Naive thymus-derived CD8-positive, alpha-beta T cell (primary cell): ENCODE results near the gene SERPINH1. TPM values are rescaled to one million over a fixed set of nuclear protein-coding genes. Genes with fewer than 3 reads are reported as not detected.
A peak's percentile ranks its signal among the peaks of the same experiment; 100 is the strongest.

Experiments used
- ATAC-seq, 2 donors: fragments of 150-1000 bp; cut with Tn5 transposase in 1 of 2; sonication (Bioruptor Pico), chemical (Tn5 transposase) in 1 of 2; 1 replicate in 1 of 2; 2 replicates in 1 of 2; pipeline ENCODE4 v1.10.0; 2021; ENCODE audit warnings: mild to moderate bottlenecking in 2 of 2, moderate library complexity in 2 of 2
- POLR2A ChIA-PET: fragments of 350-600 bp; sonication (Branson Sonifier 250); formaldehyde crosslinking; loops from one replicate; lab custom pipeline; 2021; ENCODE audit warnings: antibody characterized with exemption; lab: Charles Lee
- DNase-seq, 10 donors: peaks; one replicate each; pipeline versions ENCODE4 v3.0.0 to v3.0.0-alpha.2; 2020 to 2022
- H3K27ac Mint-ChIP-seq, 10 donors: one replicate each; pipeline ENCODE4 v1.8.0; 2020 to 2022; ENCODE audit warnings: mild to moderate bottlenecking in 10 of 10, mixed read lengths in 10 of 10, moderate library complexity in 4 of 10, inconsistent platforms in 1 of 10
- H3K27me3 Mint-ChIP-seq, 5 donors: one replicate each; pipeline ENCODE4 v1.8.0; 2021 to 2022; ENCODE audit warnings: mixed read lengths in 5 of 5
- H3K36me3 Mint-ChIP-seq, 3 donors: one replicate each; pipeline ENCODE4 v1.8.0; 2020 to 2022; ENCODE audit warnings: mixed read lengths in 3 of 3, mild to moderate bottlenecking in 2 of 3, inconsistent platforms in 1 of 3
- H3K4me1 Mint-ChIP-seq, 4 donors: one replicate each; pipeline ENCODE4 v1.8.0; 2021 to 2022; ENCODE audit warnings: mixed read lengths in 4 of 4
- H3K4me3 Mint-ChIP-seq, 10 donors: one replicate each; pipeline ENCODE4 v1.8.0; 2020 to 2022; ENCODE audit warnings: mild to moderate bottlenecking in 10 of 10, mixed read lengths in 10 of 10, moderate library complexity in 6 of 10, inconsistent platforms in 1 of 10
- H3K9me3 Mint-ChIP-seq, 9 donors: one replicate each; pipeline ENCODE4 v1.8.0; 2020 to 2022; ENCODE audit warnings: mixed read lengths in 9 of 9, mild to moderate bottlenecking in 3 of 9, inconsistent platforms in 1 of 9, moderate library complexity in 1 of 9
- polyA plus RNA-seq, 3 donors: library from polyadenylated mRNA; unstranded; fragments of 300-500 nt; fragmentation: Illumina TruSeq; gene quantifications; one replicate each; pipeline ENCODE4 v1.2.3, GENCODE V29; 2021
- total RNA-seq, 8 experiments: library from RNA in 2 of 8; stranded (reverse) in 2 of 8; gene quantifications; one replicate each; pipeline ENCODE4 v1.2.3 and lab custom pipeline; 2021 to 2026

Gene SERPINH1
- total and polyA plus RNA-seq, 5 experiments from 2014 or later: 1.6 to 11.6 (median 4.5) TPM

GRCh38 chr11:75571625-75572024 lies 9.6 kb downstream of the SERPINH1 start:
- Mint-ChIP-seq H3K27ac (peak overlapping the region in 1 of 10 donors; percentile 73), H3K9me3 (no peaks in the 10 kb centered on the region), H3K4me3 (no peak overlapping the region), H3K4me1 (peaks cover 4 to 14% (median 9%) of the 10 kb centered on the region in 4 donors), H3K36me3 (peaks cover 0 to 53% (median 2%) of the 10 kb centered on the region in 3 donors), H3K27me3 (no peaks in the 10 kb centered on the region)
- POLR2A ChIA-PET: interaction anchor here (1.1 kb wide), 1 partner anchor 182 kb away, joined by 3 read pairs; no protein-coding TSS in a partner anchor
- DNase-seq: no peak
- ATAC-seq: no peak

GRCh38 chr11:75572744-75573143 lies 10.7 kb downstream of the SERPINH1 start:
- POLR2A ChIA-PET: interaction anchor here (0.6 kb wide), 1 partner anchor 174 kb away, joined by 6 read pairs; no protein-coding TSS in a partner anchor
- DNase-seq (no peak), ATAC-seq (no peak)
- no peak overlapping the region for H3K4me3 Mint-ChIP-seq
- peaks cover 0 to 50% (median under 1%) of the 10 kb centered on the region in 3 donors for H3K36me3 Mint-ChIP-seq
- H3K9me3 Mint-ChIP-seq: no peaks in the 10 kb centered on the region
- H3K27me3 Mint-ChIP-seq: no peaks in the 10 kb centered on the region
- H3K4me1 Mint-ChIP-seq: peaks cover 7 to 13% (median 10%) of the 10 kb centered on the region in 4 donors
- H3K27ac Mint-ChIP-seq: peak overlapping the region in 3 of 10 donors; percentile 37 to 71 (median 44)

DNA sequence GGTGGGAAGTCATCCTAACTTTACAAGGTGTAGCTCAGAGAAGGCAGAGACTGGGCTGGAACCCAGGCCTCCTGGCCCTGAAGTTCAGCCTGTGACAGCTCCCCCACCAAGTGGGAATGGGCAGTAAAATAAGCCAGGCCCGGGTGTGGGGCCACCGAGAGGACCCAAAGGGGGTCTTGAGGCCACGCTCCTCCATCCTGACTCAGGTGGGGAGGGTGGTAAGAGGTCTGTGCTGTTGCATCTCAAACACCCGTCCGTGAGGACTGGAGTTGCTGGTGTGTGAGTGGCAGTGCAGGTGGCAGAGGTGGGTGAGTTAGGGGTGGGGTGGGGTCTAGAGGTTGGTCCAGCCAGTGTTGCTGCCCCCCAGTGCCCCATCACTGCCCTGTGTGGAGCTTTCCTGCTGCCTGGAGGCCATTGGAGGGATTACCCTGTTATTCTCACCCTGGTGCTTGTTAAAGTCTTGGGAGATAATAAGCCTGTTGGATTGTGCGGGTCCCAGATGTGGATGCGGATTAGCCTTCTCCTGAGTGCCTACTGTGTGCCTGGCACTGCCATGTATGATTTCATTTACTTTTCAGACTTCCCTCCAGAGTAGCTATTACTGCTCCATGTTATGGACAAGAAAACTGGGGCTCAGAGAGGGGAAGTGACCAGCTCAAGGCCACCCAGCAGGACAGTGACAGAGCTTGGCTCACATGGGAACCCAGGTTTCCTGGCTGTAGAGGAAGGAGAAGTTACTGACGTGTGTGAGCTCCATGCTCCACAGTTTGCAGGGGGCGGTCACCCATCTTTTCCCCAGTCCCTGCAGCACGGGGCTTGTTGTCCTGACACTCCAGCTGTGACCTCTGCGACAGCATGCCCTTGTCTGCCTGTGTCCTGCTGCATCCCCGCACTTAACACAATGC lies 12.9 kb downstream of the SERPINH1 start:
- Mint-ChIP-seq H3K27me3 (no peaks in the 10 kb centered on the region), H3K9me3 (no peaks in the 10 kb centered on the region), H3K27ac (peak overlapping the region in 1 of 10 donors; percentile 46), H3K4me3 (no peak overlapping the region), H3K36me3 (peaks cover 0 to 30% (median 0%) of the 10 kb centered on the region in 3 donors), H3K4me1 (peaks cover 9 to 13% (median 10%) of the 10 kb centered on the region in 4 donors)
- ATAC-seq (no peak), DNase-seq (no peak)
- POLR2A ChIA-PET: interaction anchor here (1.1 to 1.3 kb wide), 2 partner anchors 9 to 13 kb away, joined by 3 to 4 read pairs; no protein-coding TSS in a partner anchor

GRCh38 chr11:75576017-75576416 lies 14.0 kb downstream of the SERPINH1 start:
- POLR2A ChIA-PET: no interaction called here

DNA sequence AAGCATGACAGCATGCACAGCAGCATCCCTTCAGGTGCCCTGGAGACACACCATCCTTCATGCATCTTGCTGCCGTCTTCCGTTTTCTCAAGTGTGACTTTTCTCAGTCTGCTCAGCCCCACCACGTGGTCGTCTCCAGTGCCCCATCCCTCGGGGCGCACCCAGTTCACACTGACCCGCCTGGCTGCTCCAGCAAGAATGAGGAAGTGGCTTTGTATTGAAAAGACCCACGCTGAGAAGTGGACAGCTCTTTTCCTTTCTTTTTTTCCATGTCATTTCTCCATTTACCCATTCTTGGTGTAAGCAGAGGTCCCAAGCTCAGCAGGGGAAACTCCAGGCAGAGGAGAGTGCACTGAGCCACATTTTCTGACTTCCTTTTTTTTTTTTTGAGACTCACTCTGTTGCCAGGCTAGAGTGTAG lies 14.5 kb downstream of the SERPINH1 start:
- Mint-ChIP-seq H3K4me3 (peak overlapping the region in 1 of 10 donors; percentile 40), H3K4me1 (peaks cover 7 to 13% (median 10%) of the 10 kb centered on the region in 4 donors), H3K9me3 (no peaks in the 10 kb centered on the region), H3K36me3 (peaks cover 0 to 15% (median 0%) of the 10 kb centered on the region in 3 donors), H3K27ac (no peak overlapping the region), H3K27me3 (peaks cover 0 to 3% (median 0%) of the 10 kb centered on the region in 5 donors)
- ATAC-seq (peak in 1 of 2 donors; percentile 39), DNase-seq (peak in 1 of 10 donors; percentile 23)
- POLR2A ChIA-PET: no interaction called here

More at GRCh38 chr11:75576017-75576416, 14.0 kb downstream of the SERPINH1 start:
- Mint-ChIP-seq H3K4me1 (peaks cover 7 to 13% (median 10%) of the 10 kb centered on the region in 4 donors), H3K4me3 (no peak overlapping the region), H3K27me3 (no peaks in the 10 kb centered on the region), H3K36me3 (peaks cover 0 to 19% (median 0%) of the 10 kb centered on the region in 3 donors), H3K27ac (peak overlapping the region in 2 of 10 donors; percentile 52 to 71), H3K9me3 (no peaks in the 10 kb centered on the region)
- DNase-seq (no peak), ATAC-seq (no peak)

- Mint-ChIP-seq H3K36me3 (peaks cover 0 to 8% (median 0%) of the 10 kb centered on the region in 3 donors), H3K4me1 (peaks cover 9 to 16% (median 12%) of the 10 kb centered on the region in 4 donors), H3K4me3 (no peak overlapping the region), H3K27me3 (peaks cover 0 to 10% (median 0%) of the 10 kb centered on the region in 5 donors), H3K27ac (no peak overlapping the region), H3K9me3 (no peaks in the 10 kb centered on the region)
- peak in 1 of 2 donors; percentile 44 for ATAC-seq
- peak; percentile 27 to 83 (median 58) for DNase-seq
- POLR2A ChIA-PET: interaction anchor here (0.6 kb wide), 1 partner anchor 220 kb away, joined by 5 read pairs; no protein-coding TSS in a partner anchor
Measured at GRCh38 chr11:75577207-75577606, 15.2 kb downstream of the SERPINH1 start.

GRCh38 chr11:75578977-75579376 lies 16.9 kb downstream of the SERPINH1 start:
- DNase-seq (no peak), ATAC-seq (no peak)
- H3K4me3 Mint-ChIP-seq: no peak overlapping the region
- no peaks in the 10 kb centered on the region for H3K9me3 Mint-ChIP-seq
- no peak overlapping the region for H3K27ac Mint-ChIP-seq
- POLR2A ChIA-PET: no interaction called here
- H3K27me3 Mint-ChIP-seq: peaks cover 0 to 13% (median 0%) of the 10 kb centered on the region in 5 donors
- H3K4me1 Mint-ChIP-seq: peaks cover 13 to 25% (median 22%) of the 10 kb centered on the region in 4 donors
- H3K36me3 Mint-ChIP-seq: no peaks in the 10 kb centered on the region

GRCh38 chr11:75579841-75580240 lies 17.8 kb downstream of the SERPINH1 start:
- DNase-seq (no peak), ATAC-seq (no peak)
- Mint-ChIP-seq H3K4me3 (no peak overlapping the region), H3K9me3 (no peaks in the 10 kb centered on the region), H3K27me3 (peaks cover 0 to 13% (median 0%) of the 10 kb centered on the region in 5 donors), H3K27ac (no peak overlapping the region), H3K36me3 (no peaks in the 10 kb centered on the region), H3K4me1 (peaks cover 16 to 28% (median 25%) of the 10 kb centered on the region in 4 donors)
- POLR2A ChIA-PET: no interaction called here

GRCh38 chr11:75582506-75582894 lies 20.4 kb downstream of the SERPINH1 start:
- H3K4me1 Mint-ChIP-seq: peaks cover 12 to 20% (median 15%) of the 10 kb centered on the region in 4 donors
- ATAC-seq: peak; percentile 2 to 3
- H3K27ac Mint-ChIP-seq: peak overlapping the region in 9 of 10 donors; percentile 45 to 92 (median 84)
- no peak for DNase-seq
- H3K4me3 Mint-ChIP-seq: peak overlapping the region; percentile 72 to 90 (median 86)
- H3K27me3 Mint-ChIP-seq: peaks cover 0 to 13% (median 0%) of the 10 kb centered on the region in 5 donors
- H3K9me3 Mint-ChIP-seq: no peaks in the 10 kb centered on the region
- POLR2A ChIA-PET: interaction anchor here (1.3 to 1.6 kb wide), 4 partner anchors 12 to 182 kb away, joined by 3 to 5 read pairs (median 4); no protein-coding TSS in a partner anchor
- no peaks in the 10 kb centered on the region for H3K36me3 Mint-ChIP-seq

DNA sequence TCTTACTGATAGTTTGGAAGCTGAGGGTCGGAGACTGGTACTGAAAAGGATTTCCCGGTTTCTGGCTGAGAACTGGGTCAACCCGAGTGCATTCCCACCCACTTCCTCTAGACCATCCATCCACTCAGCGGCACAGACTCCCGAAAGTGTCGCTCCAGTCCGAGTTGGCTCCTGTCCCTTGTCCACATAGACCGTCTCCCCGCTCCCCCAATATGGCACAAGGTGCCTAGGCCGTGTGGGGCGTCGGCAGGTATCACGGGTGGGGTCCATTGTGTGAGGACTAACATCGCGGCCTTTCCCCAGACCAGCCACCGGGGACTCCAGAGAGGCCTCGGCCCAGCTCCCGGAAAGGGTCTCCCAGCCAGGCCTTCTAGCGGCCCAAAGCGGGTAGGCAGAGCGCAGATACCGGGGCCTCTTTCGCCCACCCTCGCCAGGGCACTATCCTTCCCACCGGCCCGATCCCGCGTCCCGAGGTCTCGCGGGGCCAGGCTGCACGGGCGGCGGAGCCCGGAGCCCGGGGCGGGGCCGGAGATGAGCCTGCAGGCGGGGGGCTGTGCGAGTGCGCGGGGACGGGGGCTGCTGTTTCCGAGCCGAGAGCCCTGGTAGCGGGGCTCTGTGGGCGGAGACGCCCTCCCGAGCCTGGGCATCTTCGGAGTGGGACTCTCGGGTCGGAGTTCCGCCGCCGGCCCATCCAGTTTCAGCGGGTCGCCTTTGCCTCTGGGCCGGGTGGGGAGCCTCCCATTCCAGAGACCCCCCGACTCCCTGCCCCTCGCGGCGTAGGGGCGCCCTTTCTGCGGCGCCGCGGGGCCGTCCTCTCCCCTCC lies 21.1 kb downstream of the SERPINH1 start:
- POLR2A ChIA-PET: interaction anchor here (1.3 to 1.6 kb wide), 4 partner anchors 12 to 183 kb away, joined by 3 to 5 read pairs (median 4); no protein-coding TSS in a partner anchor
- no peaks in the 10 kb centered on the region for H3K36me3 Mint-ChIP-seq
- H3K27ac Mint-ChIP-seq: peak overlapping the region in 9 of 10 donors; percentile 69 to 92 (median 87)
- H3K4me1 Mint-ChIP-seq: peaks cover 12 to 20% (median 15%) of the 10 kb centered on the region in 4 donors
- H3K4me3 Mint-ChIP-seq: peak overlapping the region; percentile 72 to 90 (median 86)
- peaks cover 0 to 13% (median 0%) of the 10 kb centered on the region in 5 donors for H3K27me3 Mint-ChIP-seq
- H3K9me3 Mint-ChIP-seq: no peaks in the 10 kb centered on the region
- peak; percentile 95 to 96 for ATAC-seq
- peak; percentile 28 to 82 (median 54) for DNase-seq

DNA sequence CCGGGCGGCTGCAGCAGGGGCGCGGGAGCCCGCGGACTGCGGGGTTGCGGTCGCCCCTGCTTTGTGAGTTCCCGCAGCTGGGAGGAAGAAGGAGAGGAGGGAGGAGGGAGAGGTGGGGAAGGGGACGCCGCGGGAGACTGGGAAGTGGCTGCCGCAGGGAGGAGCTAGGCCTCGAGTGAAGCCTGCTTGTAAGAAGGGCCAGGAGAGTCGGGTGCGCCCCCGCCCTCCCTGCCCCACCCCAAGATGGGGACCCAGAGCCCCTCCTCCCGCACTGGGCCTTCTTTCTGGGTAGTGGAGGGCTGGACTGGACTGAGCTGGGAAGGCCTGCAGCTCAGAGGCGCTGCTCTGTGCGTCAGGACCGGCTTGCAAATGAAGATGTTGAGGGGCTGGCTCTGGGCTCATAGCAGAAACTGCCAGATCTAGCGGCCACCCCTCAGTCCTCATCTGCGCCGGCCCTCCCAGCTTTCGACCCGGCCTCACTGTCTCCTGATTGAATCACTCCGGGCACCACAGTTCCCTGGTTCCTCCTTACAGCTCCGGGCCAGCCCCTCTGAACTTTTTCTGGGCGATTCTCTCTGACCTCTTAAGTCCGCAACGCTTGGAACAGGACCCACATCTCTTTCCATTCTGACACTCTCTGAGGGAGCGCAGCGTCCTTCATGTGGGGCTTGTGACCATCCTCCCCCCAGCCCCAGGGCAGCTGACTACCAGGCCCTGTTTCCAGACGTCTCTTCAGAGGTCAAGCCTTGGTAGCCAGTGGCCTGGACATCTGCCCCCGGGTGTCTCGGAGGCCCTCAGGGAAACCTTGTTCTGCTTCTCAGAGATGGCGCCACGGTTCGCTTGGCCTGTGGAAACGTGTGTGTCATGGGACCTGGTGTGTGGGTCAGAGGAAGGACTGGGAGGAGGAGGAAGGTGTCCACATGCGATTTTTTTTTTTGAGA lies 21.9 kb downstream of the SERPINH1 start:
- POLR2A ChIA-PET: interaction anchor here (1.5 to 1.6 kb wide), 2 partner anchors 13 to 184 kb away, joined by 4 to 5 read pairs; no protein-coding TSS in a partner anchor
- peak; percentile 15 to 29 for ATAC-seq
- no peaks in the 10 kb centered on the region for H3K36me3 Mint-ChIP-seq

More for the DNA sequence above, 21.9 kb downstream of the SERPINH1 start:
- DNase-seq: no peak
- Mint-ChIP-seq H3K27ac (peak overlapping the region in 8 of 10 donors; percentile 38 to 91 (median 76)), H3K4me3 (peak overlapping the region; percentile 60 to 89 (median 84)), H3K9me3 (no peaks in the 10 kb centered on the region), H3K4me1 (peaks cover 12 to 20% (median 15%) of the 10 kb centered on the region in 4 donors), H3K27me3 (peaks cover 0 to 13% (median 0%) of the 10 kb centered on the region in 5 donors)
